ENCODE measurements around the gene LRBA. TPM values are rescaled to one million over a fixed set of nuclear protein-coding genes. Genes with fewer than 3 reads are reported as not detected.

Gene LRBA
- total and polyA plus RNA-seq, 4 donors = 8.2 to 69.8 (median 32.8) TPM

- no peak overlapping the region for H3K27ac ChIP-seq (ENCODE audit: low read depth in 1 of 2, low read length in 2 of 2)
- DNase-seq (ENCODE audit: low spot score) = no peak
- no peaks in the 10 kb centered on the region for H3K4me1 ChIP-seq (ENCODE audit: control insufficient read depth in 4 of 4, insufficient read depth in 4 of 4, low read length in 3 of 4)
- no peak overlapping the region for H3K4me3 ChIP-seq (ENCODE audit: low read depth in 1 of 3, low read length in 3 of 3)
- H3K9me3 ChIP-seq (ENCODE audit: control insufficient read depth in 4 of 4, low read length in 3 of 4) = no peaks in the 10 kb centered on the region
- no peaks in the 10 kb centered on the region for H3K27me3 ChIP-seq (ENCODE audit: control insufficient read depth in 4 of 4, insufficient read depth in 4 of 4, low read length in 3 of 4)
- WGBS = 95% methylated on average over 3 of the region's 3 CpGs
- H3K36me3 ChIP-seq (ENCODE audit: control insufficient read depth in 4 of 4, insufficient read depth in 3 of 4, low read depth in 1 of 4, low read length in 3 of 4) = no peaks in the 10 kb centered on the region
- H3K9ac ChIP-seq (ENCODE audit: low read depth in 1 of 2, low read length in 2 of 2) = no peak overlapping the region
- no peak for TF ChIP-seq MAX (IDR thresholded peaks at IDR 0.05)
- TF ChIP-seq EGR1 (IDR thresholded peaks at IDR 0.05; ENCODE audit: low read depth in 2 of 2) = no peak
- no peak for TF ChIP-seq CTCF (IDR thresholded peaks at IDR 0.05; ENCODE audit: low read depth, low read length, missing input control)
- no peak for TF ChIP-seq TAF1 (conservative IDR thresholded peaks at IDR 0.05)
- no peak for TF ChIP-seq ATF3 (IDR thresholded peaks at IDR 0.05)
- no peak for TF ChIP-seq HNF4A (conservative IDR thresholded peaks at IDR 0.05)
- no peak for TF ChIP-seq SP1 (IDR thresholded peaks at IDR 0.05)
- TF ChIP-seq FOXA1 (IDR thresholded peaks at IDR 0.05) = no peak
- TF ChIP-seq ZBTB33 (IDR thresholded peaks at IDR 0.05) = no peak
- TF ChIP-seq REST (IDR thresholded peaks at IDR 0.05) = no peak
- no peak for TF ChIP-seq YY1 (IDR thresholded peaks at IDR 0.05)
- TF ChIP-seq GABPA (IDR thresholded peaks at IDR 0.05 in 1 of 2, conservative IDR thresholded peaks at IDR 0.05 in 1 of 2) = no peak
- no peak for TF ChIP-seq NR2F2 (IDR thresholded peaks at IDR 0.05)
- TF ChIP-seq RXRA (IDR thresholded peaks at IDR 0.05) = no peak
- TF ChIP-seq HNF4G (IDR thresholded peaks at IDR 0.05) = no peak
- TF ChIP-seq JUND (IDR thresholded peaks at IDR 0.05) = no peak
- TF ChIP-seq FOXA2 (IDR thresholded peaks at IDR 0.05) = no peak
- TF ChIP-seq RAD21 (IDR thresholded peaks at IDR 0.05) = no peak
Measured at GRCh38 chr4:150990250-150990649, 24.8 kb downstream of the LRBA start.

Data from liver (tissue), 9 donors.